DMS53 treated with DMSO at 0.1 percent for 48 hours (cell line): ENCODE results near the gene TEN1.
A peak's percentile ranks its signal among the peaks of the same experiment; 100 is the strongest.
"Not testable (repeated sequence)": the region's sequence is repeated elsewhere in the genome, so short reads cannot be mapped to it uniquely, and the experiment has no call there.

Experiments
- DNase-seq: peaks from one replicate; lab custom pipeline; 2025; ENCODE audit not compliant: unreplicated experiment; lab: John Stamatoyannopoulos, UW

TEN1 gene

GRCh38 chr17:76024353-76024752 lies 45.3 kb downstream of the TEN1 start:
- no peak for DNase-seq

DNA sequence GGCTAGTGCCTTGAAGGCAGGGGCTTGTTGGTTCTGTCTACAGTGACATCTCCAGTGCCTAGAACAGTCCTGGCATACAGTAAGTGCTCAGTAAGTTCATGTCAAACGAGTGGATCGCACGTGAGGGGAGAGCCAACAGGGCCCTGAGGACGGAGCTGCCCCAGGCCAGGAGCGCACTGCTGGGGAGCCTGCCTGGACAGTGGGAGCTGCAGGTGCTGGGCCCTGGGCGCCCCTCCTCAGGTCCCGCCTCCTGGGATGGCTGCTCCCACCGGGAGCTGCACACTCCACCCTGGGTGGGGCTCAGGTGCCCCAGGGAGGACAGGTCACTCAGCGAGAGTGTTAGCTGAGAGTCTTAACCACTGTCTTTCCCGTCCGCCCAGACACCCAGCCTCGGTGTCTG lies 46.3 kb downstream of the TEN1 start:
- DNase-seq = no peak

GRCh38 chr17:76026714-76027158 lies 47.7 kb downstream of the TEN1 start:
- no peak for DNase-seq

DNA sequence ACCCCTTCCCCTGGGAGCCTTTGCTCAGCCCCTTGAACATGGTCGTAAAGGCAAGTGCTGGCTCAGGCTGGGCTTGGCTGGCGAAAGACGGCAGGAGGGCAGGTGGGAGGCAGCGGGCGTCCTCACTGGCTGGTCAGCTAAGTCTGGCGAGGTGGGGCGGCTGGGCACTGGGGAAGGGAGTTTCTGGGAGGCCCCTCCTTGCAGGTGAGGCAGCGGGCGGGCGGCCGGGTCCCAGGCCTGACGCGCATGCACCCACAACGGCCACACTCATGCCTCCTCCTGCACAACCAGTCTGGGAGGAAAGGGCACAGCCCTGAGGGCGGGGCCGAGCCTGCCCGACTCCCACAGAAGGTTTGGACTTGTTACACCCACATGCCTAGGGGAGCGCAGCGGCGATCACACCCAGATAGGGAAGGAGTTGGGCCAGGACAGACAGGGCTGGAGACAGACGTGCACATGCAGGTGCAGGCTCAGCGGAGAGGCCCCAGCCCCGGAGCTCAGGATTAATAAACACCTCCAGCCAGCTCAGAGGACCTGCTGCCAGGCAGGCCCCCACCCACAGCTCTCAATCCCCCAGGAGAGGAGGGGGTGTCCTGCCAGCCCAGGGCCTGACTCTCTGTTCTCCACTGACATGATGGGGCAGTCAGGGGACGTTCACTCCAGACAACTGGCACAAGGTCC lies 48.3 kb downstream of the TEN1 start, which contains the start of gene EVPL:
Gene EVPL (minus strand): TSS at position 148 of the 681 bp plus-strand sequence. CDS start 108 bp downstream, at position 40.
- DNase-seq = peak; percentile 69

DNA sequence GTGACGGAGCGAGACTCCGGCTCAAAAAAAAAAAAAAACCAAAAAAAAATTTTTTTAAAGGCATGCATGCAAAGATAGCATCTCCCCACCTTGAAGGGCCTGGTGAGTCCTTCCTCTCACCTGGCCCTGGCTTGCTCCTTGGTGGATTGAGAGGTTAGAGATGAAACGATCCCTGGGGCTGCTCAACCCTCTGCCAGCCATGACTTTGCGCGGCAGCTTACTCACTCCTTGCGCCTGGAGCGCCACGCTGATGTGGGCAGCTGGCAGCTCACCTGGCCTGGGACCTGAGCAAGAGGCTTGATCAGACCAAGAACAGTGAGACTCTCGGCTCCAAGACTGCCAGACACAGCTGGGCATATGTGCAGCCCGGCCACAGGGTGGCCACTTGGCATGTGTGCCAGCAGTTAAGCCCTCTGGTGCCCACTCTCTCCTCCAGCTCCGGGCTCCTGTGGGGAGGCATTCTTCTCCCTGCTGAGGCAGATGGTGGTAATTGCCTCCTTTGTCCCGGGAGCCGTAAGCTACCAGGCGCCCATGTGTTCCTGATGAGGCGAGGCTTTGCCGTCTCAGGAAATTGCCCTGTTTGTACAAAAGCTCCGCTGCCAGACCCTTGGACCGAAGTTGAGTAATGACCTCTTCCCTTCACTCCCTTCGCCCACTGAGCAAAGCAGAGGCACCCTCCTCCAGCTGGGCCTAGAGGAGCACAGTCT lies 53.2 kb downstream of the TEN1 start:
- DNase-seq = no peak

- no peak for DNase-seq
Measured at GRCh38 chr17:76032780-76033108, 53.7 kb downstream of the TEN1 start.

DNA sequence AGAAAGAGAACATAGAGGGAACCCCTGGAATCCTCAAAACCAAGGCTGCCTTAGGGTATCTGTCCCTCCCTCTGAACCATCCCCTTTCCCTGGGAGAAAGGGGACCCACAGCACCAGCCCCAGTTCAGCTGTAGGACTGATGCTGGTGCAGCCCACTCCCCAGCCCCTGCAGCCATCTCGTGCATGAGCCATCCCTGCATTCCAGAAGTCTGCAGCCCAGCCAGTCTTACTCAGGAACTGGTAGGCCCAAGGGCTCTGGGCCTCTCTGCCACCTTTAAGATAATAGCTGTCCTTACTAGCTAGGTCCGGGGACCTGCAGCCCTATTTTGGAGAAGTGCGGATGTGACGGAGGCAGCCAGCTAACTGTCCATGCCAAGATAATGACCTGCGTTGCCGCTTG lies 54.1 kb downstream of the TEN1 start:
- DNase-seq = no peak

- no peak for DNase-seq
Measured at GRCh38 chr17:76034428-76035350, 55.6 kb downstream of the TEN1 start.

DNA sequence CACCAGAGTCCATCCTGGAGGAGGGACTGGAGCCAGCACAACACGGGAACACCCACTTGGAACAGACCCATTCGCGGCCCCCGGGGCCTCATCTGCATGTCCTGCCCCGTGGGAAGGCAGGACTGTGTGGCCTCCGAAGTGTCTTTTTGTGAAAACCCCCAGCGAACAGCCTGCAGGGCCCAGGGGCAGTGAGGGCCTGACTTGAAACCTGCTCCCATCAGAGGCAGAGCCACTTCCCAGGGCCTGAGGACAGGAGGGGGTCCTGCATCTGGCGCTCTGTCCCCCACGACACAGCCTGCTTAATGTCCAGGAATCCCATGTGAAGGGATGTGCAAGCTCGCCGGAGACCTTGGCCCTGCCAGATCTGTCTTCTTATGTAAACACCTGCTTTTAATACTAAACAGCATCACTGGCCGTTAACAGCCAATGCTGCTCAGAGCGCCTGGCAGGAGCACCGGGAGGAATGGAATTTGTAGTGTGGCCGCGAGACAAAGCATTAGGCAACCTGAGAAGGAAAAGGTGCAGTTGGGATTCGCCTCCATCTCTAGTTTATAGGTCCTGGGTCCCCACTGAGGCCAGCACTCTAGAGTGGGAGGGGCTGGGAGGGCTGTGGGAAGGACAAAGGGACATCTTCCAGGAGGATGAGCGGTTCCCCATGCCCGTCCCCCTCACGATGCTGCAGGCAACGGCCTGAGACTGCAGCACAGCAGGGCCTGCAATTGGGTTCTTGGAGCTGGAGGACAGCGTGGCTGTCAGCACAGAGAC lies 57.6 kb downstream of the TEN1 start:
- no peak for DNase-seq

- no peak for DNase-seq
Measured at GRCh38 chr17:76038050-76038449, 59.0 kb downstream of the TEN1 start.

GRCh38 chr17:76039121-76039520 lies 60.1 kb downstream of the TEN1 start:
- no peak for DNase-seq

DNA sequence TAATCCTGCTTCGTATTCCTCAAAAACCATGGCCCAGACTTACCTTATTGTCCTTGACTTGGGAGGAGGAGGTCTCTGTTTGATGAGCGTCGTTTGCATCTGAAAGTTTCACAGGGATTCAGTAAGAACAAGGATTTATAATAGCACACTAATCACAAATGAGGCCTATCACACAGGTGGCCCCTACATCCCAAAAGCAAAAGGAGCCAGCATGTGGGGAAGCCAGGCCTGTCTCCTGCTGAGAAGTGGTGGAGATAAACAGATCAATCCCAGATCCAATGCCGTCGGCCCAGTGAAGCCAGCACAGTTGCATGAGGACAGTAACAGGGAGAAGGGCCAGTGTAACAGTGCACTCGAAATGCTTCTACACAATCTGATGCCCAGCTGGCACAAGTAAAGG lies 61.3 kb downstream of the TEN1 start:
- DNase-seq = no peak

- DNase-seq = not testable (repeated sequence)
Measured at GRCh38 chr17:76042868-76043267, 63.8 kb downstream of the TEN1 start.

- DNase-seq = not testable (repeated sequence)
Measured at GRCh38 chr17:76044475-76045007, 65.5 kb downstream of the TEN1 start.

DNA sequence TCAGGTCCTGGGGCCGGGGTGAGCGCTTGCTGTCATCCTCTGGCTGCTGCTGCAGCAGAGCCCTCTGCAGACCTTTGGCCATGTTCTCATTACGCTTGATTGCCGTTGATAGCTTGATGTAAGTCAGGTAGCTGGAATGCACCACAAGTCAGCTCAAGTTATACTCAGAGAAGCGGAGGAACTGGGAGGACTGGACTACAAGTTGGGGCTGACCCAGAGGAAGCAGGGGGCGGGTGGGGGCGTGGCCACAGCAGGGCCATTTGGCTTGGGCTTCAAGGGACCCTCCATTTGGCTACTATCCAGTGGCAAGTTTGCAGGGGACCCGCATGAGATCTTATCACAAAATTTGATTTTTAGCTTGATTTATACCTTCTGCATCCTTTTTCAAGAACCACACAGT lies 67.0 kb downstream of the TEN1 start:
- DNase-seq = no peak

DNA sequence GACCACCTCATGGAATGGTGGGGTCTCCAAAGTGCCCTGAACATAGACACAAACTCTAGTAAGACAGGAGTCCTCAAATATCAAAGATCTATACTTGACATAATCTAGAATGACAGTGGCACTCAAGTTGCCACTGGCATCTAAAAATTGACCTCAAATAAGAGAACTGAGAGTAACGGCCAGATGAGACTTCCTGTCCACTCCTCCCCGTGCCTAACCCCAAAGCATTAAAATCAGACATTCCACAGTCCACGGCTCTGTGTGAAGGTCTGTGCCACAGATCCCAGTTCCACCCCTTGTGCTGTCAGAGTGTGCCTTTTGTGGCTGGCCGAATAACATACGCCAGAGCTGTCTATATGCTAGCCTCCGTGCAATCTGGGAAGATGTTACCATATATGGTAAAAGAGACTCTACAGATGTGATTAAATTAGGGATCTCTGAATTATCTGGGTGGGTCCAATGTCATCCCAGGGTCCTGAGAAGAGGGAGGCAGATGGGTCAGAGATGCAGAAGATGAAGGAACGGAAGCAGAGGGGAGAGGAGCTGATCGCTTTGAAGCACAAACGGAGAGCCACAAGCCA lies 69.1 kb downstream of the TEN1 start:
- no peak for DNase-seq

- no peak for DNase-seq
Measured at GRCh38 chr17:76048711-76049110, 69.7 kb downstream of the TEN1 start.

GRCh38 chr17:76049239-76049638 lies 70.2 kb downstream of the TEN1 start:
- no peak for DNase-seq

DNA sequence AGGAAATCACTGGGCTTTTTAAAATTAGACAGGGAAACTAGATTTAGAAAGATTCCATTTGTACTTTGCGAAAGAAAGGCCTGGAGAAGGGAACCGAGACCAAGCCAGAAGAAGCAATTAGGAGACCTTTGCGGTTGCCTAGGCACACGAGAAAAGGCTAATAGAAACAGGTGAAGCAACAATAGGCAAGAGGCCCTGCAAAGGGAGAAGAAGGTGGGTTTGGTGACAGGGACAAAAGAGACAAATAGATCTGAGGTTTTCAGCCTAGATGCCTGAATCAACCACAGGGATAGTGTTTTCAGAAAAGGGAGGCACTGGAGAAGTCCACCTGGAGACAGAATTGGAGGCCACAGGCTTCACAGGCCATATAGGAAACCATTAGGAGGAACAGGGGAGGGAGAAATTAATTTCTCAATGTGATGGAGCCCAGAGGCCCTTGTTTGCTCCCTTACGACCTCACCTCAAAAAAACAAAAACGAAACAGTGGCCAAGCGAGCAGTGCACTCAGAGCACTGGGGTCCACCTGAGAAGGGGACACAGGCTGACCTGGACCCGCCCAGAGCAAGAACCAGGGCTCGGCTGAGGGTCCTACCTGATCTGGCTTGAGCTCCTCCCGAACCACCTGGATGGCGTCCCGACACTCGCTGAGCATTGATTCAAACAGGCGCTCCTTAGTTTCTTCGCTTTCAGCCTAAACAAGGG lies 70.9 kb downstream of the TEN1 start:
- DNase-seq = no peak
